PC-3 (cell line): ENCODE data around the gene LTA4H. TPM values are rescaled to one million over a fixed set of nuclear protein-coding genes. Genes with fewer than 3 reads are reported as not detected.

Experiments
- ATAC-seq: fragments of 200-7000 bp; cut with Tn5 transposase; 2 replicates; pipeline ENCODE4 v1.9.1; 2020; ENCODE audit warnings: mild to moderate bottlenecking, moderate library complexity
- BruUV-seq: library from RNA; stranded (reverse); fragments of 400-500 nt; replicated peaks from 2 replicates; lab custom pipeline; 2021; lab: Mats Ljungman, UMichigan
- CTCF ChIA-PET: fragments of 300-600 bp; sonication (Branson Sonifier 250); formaldehyde crosslinking; loops from one replicate; lab custom pipeline; 2022; ENCODE audit warnings: antibody characterized with exemption; lab: Charles Lee
- POLR2A ChIA-PET: fragments of 300-600 bp; sonication (Branson Sonifier 250); formaldehyde crosslinking; loops from one replicate; lab custom pipeline; 2022; ENCODE audit warnings: antibody characterized with exemption; ENCODE audit not compliant: unreplicated experiment; lab: Charles Lee
- DNase-seq: peaks from one replicate; pipeline ENCODE4 v3.0.0-alpha.2; 2015
- H2AFZ ChIP-seq: fragments of 300-600 bp; sonication (generic); 2 replicates; pipeline ENCODE4 v1.6.0; 2016; ENCODE audit warnings: antibody characterized with exemption, low read length
- H3F3A ChIP-seq: fragments of 300-600 bp; sonication (generic); one replicate; pipeline ENCODE4 v1.6.0; 2017; ENCODE audit warnings: antibody characterized with exemption, low read length, control low read depth, mild to moderate bottlenecking; ENCODE audit not compliant: unreplicated experiment
- H3K27ac ChIP-seq: fragments of 300-600 bp; sonication (generic); 2 replicates; pipeline ENCODE4 v1.5.1; 2016; ENCODE audit warnings: mild to moderate bottlenecking, low read length
- H3K27me3 ChIP-seq: fragments of 300-600 bp; sonication (generic); 2 replicates; pipeline ENCODE4 v1.6.1; 2016; ENCODE audit warnings: low read length, mixed read lengths
- H3K36me3 ChIP-seq: fragments of 300-600 bp; sonication (generic); 2 replicates; pipeline ENCODE4 v1.6.1; 2016; ENCODE audit warnings: low read depth, mixed run types, low read length, mixed read lengths
- H3K4me1 ChIP-seq: fragments of 300-600 bp; sonication (generic); 2 replicates; pipeline ENCODE4 v1.5.1; 2016; ENCODE audit warnings: low read length; ENCODE audit not compliant: insufficient read depth
- H3K4me2 ChIP-seq: fragments of 300-600 bp; sonication (generic); 2 replicates; pipeline ENCODE4 v1.6.0; 2016; ENCODE audit warnings: low read length
- H3K4me3 ChIP-seq: fragments of 300-600 bp; sonication (generic); 2 replicates; pipeline ENCODE4 v1.5.1; 2016; ENCODE audit warnings: mild to moderate bottlenecking, low read length, mixed read lengths
- H3K79me2 ChIP-seq: fragments of 300-600 bp; sonication (generic); 2 replicates; pipeline ENCODE4 v1.6.1; 2017; ENCODE audit warnings: low read length, mixed read lengths
- H3K9ac ChIP-seq: fragments of 300-600 bp; sonication (generic); 2 replicates; pipeline ENCODE4 v1.6.0; 2016; ENCODE audit warnings: mild to moderate bottlenecking, low read length
- H3K9me2 ChIP-seq: fragments of 300-600 bp; sonication (generic); replicated peaks from 2 replicates; pipeline ENCODE4 v1.6.1; 2016; ENCODE audit warnings: mixed run types, low read length, mixed read lengths
- H3K9me3 ChIP-seq: fragments of 300-600 bp; sonication (generic); 2 replicates; pipeline ENCODE4 v1.6.1; 2016; ENCODE audit warnings: low read length, mixed read lengths
- H4K20me1 ChIP-seq: fragments of 300-600 bp; sonication (generic); 2 replicates; pipeline ENCODE4 v1.6.1; 2016; ENCODE audit warnings: low read length, mixed read lengths
- EZH2 ChIP-seq: fragments of 300-600 bp; sonication (generic); IDR thresholded peaks from one replicate; pipeline ENCODE4 v1.6.1; 2017; ENCODE audit warnings: antibody characterized with exemption, mild to moderate bottlenecking, low read length; ENCODE audit not compliant: unreplicated experiment
- EZH2phosphoT487 ChIP-seq: fragments of 300-600 bp; sonication (generic); IDR thresholded peaks from 2 replicates; pipeline ENCODE4 v1.6.1; 2018; ENCODE audit warnings: mild to moderate bottlenecking, antibody characterized with exemption, low read length, borderline replicate concordance
- intact Hi-C: fragments of 100-400 bp; cut with micrococcal nuclease; formaldehyde crosslinking; loops from 2 replicates; pipeline ENCODE4 v1.9.0; 2023
- total RNA-seq: library from RNA; depleted of rRNA; stranded (reverse); fragments of >200 nt; gene quantifications from 2 replicates; pipeline ENCODE4 v1.2.3, GENCODE V29; 2014
- TF ChIP-seq, protein P1 (sequence below): fragments of 300-600 bp; sonication (generic); conservative IDR thresholded peaks from 2 replicates; pipeline ENCODE4 v1.5.1; 2017; ENCODE audit warnings: antibody characterized with exemption, low read depth, mild to moderate bottlenecking, low read length

LTA4H gene
- total RNA-seq, 1 experiment from 2014 or later, result 58.4 TPM

DNA sequence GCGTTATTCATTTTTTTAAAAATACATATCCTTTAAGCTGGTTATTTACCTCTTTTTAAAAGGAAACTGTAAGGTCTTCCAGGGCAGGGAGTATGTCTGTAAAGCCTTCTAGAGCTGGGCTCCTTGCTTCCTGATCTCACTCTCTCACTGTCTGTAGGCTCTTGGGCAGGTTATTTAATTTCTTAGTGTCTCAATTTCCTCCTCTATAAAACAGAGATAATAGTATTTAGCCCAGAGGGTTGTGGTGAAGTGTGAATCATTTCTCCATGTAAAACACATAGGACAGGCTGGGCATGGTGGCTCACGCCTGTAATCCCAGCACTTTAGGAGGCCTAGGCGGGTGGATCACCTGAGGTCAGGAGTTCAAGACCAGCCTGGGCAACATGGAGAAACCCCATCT, 25.9 kb upstream of the LTA4H start:
- intact Hi-C loops, result loop anchor here (5.0 kb wide), 2 partner anchors 71 to 136 kb away; no protein-coding TSS in a partner anchor
- POLR2A ChIA-PET, result no interaction called here
- no TSS peak for BruUV-seq
- Histone ChIP-seq H4K20me1 (no peaks in the 10 kb centered on the region), H3K4me2 (no peak overlapping the region), H2AFZ (no peak overlapping the region), H3K4me1 (no peaks in the 10 kb centered on the region), H3K4me3 (no peak overlapping the region), H3K27me3 (no peaks in the 10 kb centered on the region), H3K36me3 (no peaks in the 10 kb centered on the region), H3F3A (no peaks in the 10 kb centered on the region), H3K79me2 (no peaks in the 10 kb centered on the region), H3K9ac (no peak overlapping the region), H3K9me2 (no peaks in the 10 kb centered on the region), H3K9me3 (no peaks in the 10 kb centered on the region), H3K27ac (no peak overlapping the region)
- ATAC-seq, result peak; percentile 20
- CTCF ChIA-PET, result interaction anchor here (0.5 to 0.6 kb wide), 2 partner anchors 13 to 154 kb away, joined by 3 to 14 read pairs; no protein-coding TSS in a partner anchor
- TF ChIP-seq, protein P1, sequence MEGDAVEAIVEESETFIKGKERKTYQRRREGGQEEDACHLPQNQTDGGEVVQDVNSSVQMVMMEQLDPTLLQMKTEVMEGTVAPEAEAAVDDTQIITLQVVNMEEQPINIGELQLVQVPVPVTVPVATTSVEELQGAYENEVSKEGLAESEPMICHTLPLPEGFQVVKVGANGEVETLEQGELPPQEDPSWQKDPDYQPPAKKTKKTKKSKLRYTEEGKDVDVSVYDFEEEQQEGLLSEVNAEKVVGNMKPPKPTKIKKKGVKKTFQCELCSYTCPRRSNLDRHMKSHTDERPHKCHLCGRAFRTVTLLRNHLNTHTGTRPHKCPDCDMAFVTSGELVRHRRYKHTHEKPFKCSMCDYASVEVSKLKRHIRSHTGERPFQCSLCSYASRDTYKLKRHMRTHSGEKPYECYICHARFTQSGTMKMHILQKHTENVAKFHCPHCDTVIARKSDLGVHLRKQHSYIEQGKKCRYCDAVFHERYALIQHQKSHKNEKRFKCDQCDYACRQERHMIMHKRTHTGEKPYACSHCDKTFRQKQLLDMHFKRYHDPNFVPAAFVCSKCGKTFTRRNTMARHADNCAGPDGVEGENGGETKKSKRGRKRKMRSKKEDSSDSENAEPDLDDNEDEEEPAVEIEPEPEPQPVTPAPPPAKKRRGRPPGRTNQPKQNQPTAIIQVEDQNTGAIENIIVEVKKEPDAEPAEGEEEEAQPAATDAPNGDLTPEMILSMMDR, result no peak
- no peak for TF ChIP-seq EZH2
- no peak for TF ChIP-seq EZH2phosphoT487
- no peak for DNase-seq

DNA sequence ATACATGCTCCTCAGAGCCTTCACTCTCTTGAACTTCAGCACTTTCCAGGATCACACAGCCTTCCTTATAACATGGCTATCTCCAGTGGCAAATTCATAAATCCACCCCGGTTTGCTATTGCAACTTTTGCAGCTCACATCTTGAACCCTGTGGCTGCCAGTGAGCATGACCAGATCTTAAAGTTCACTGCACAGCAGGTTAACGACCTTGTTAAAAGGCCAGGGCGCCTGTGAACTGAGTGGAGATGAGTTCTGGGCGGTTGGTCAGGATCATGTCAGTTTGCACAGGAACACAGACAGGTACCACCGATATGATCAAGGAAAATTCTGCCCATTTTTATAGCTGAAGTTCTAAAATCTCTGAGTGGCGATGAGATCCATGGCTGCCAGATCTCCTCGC, 24.7 kb upstream of the LTA4H start:
- TF ChIP-seq EZH2phosphoT487, result no peak
- TF ChIP-seq, protein P1, result no peak
- TF ChIP-seq EZH2, result no peak
- Histone ChIP-seq H3F3A (no peaks in the 10 kb centered on the region), H3K4me1 (no peaks in the 10 kb centered on the region), H3K9ac (no peak overlapping the region), H3K9me3 (no peaks in the 10 kb centered on the region), H3K27ac (no peak overlapping the region), H3K9me2 (no peaks in the 10 kb centered on the region), H3K4me2 (no peak overlapping the region), H4K20me1 (no peaks in the 10 kb centered on the region), H3K27me3 (no peaks in the 10 kb centered on the region), H3K4me3 (no peak overlapping the region), H3K79me2 (no peaks in the 10 kb centered on the region), H3K36me3 (no peaks in the 10 kb centered on the region), H2AFZ (no peak overlapping the region)
- intact Hi-C loops, result loop anchor here (5.0 kb wide), 2 partner anchors 72 to 137 kb away; no protein-coding TSS in a partner anchor
- no peak for ATAC-seq
- BruUV-seq, result no TSS peak
- ChIA-PET CTCF (interaction anchor here (0.6 kb wide), 2 partner anchors 12 to 43 kb away, joined by 3 to 5 read pairs; no protein-coding TSS in a partner anchor), POLR2A (no interaction called here)
- DNase-seq, result no peak

DNA sequence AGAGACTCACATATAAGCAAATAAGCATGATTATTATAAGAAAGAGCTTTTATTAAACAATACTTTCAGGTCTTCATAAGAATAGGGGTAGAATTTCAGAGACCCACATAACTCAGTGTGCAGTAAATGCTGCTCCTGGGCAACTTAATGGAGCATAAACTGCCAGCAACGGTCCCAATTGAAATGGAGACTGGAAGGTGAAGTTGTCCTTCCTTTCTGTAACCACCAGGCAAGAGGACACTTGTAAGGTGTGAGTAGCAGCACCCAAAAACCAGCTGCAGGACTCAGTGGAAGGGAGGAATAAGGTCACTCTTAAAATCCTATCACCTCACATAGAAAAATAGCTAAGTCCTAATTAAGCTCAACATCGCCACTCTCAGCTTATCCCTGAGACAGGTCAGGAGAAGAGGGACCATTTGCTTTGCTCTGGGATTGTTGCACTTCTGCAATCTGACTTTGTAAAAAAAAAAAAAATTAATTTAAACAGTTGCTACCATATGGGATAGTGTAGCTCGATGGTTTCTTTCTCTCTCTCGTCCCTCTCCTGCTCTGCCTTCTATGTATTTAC, 22.7 kb upstream of the LTA4H start:
- ChIA-PET POLR2A (no interaction called here), CTCF (interaction anchor here (0.5 to 0.8 kb wide), 4 partner anchors 41 to 342 kb away, joined by 4 to 10 read pairs (median 7); partner anchors contain the start of gene CDK17)
- no peak overlapping the region for H3K9ac ChIP-seq
- no peaks in the 10 kb centered on the region for H3F3A ChIP-seq
- ATAC-seq (0 out of 2 replicates have a peak, but pooled peaks have one; percentile 12), DNase-seq (no peak)
- TF ChIP-seq EZH2phosphoT487, result no peak
- TF ChIP-seq, protein P1, result no peak
- no peak for TF ChIP-seq EZH2
- no peak overlapping the region for H2AFZ ChIP-seq
- H4K20me1 ChIP-seq, result no peaks in the 10 kb centered on the region
- no peaks in the 10 kb centered on the region for H3K4me1 ChIP-seq
- H3K4me3 ChIP-seq, result no peak overlapping the region
- H3K79me2 ChIP-seq, result no peaks in the 10 kb centered on the region
- no peaks in the 10 kb centered on the region for H3K36me3 ChIP-seq
- no peak overlapping the region for H3K27ac ChIP-seq
- intact Hi-C loops, result loop anchor here (1.0 kb wide), 1 partner anchor 43 kb away; no protein-coding TSS in a partner anchor
- no peak overlapping the region for H3K4me2 ChIP-seq
- no TSS peak for BruUV-seq
- H3K9me3 ChIP-seq, result no peaks in the 10 kb centered on the region
- H3K27me3 ChIP-seq, result no peaks in the 10 kb centered on the region
- H3K9me2 ChIP-seq, result no peaks in the 10 kb centered on the region
